Measurements from ENCODE around the gene METTL25. TPM values are rescaled to one million over a fixed set of nuclear protein-coding genes. Genes with fewer than 3 reads are reported as not detected.

METTL25 gene
- total RNA-seq, 4 donors from 2014 or later, result 1.5 to 23.2 (median 12.2) TPM

DNA sequence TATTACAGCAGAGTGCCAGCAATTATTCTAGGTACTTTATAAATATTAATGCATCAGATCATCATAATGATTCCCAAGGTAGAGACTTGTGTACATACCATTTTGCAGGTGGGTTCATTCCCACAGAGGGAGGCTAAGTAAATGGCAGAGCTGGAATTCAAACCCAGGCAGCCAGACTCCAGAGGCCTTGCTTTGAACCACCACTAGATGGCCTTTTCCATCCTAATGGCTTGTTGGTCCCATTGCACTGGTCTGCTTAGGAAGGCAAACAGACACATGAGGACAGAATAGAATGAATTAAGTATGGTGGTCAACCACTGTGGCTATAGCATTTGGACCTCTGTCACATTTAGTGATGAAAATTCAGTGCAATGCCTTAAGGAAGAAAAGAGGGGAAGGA, 158.7 kb downstream of the METTL25 start:
- TF ChIP-seq EP300 (IDR thresholded peaks at IDR 0.05; ENCODE audit: low read depth), result no peak
- TF ChIP-seq POLR2AphosphoS5 (IDR thresholded peaks at IDR 0.05), result no peak
- peak in 4 of 5 experiments; percentile 15 to 40 (median 32) for TF ChIP-seq CTCF (IDR thresholded peaks at IDR 0.05)
- TF ChIP-seq POLR2A (IDR thresholded peaks at IDR 0.05), result no peak
- in situ Hi-C loops (cut with MboI; ENCODE audit: low pct_ligation_motif_present in 1 of 4, low pct_unique_long_range_greater_than_20kb in 1 of 4, low sequenced_read_pairs in 3 of 4), result no loop called here

DNA sequence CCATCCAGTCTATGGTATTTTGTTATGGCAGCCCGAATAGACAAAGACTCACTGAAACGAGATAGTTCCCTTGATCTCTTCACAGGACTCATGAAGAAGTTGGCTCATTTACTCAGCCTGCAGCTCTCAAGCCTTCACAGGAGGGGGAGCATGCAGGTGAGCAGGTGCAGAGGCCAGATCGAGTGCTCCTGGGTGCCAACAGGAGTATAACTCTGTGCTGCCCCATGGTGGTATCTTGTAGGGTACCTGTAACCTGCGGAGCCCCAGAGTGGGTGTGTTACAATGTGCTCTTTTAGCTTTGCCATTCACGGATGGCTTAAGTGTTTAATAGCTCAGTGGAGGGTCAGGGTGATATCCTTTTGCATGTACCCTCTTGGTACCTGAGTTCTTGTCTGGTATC, 159.5 kb downstream of the METTL25 start:
- Histone ChIP-seq H3K36me3 (no peaks in the 10 kb centered on the region), H3K4me1 (no peaks in the 10 kb centered on the region), H3K27me3 (no peaks in the 10 kb centered on the region), H3K27ac (no peak overlapping the region), H3K4me3 (no peak overlapping the region), H3K9me3 (no peaks in the 10 kb centered on the region)
- in situ Hi-C loops (cut with MboI; ENCODE audit: low pct_ligation_motif_present in 1 of 4, low pct_unique_long_range_greater_than_20kb in 1 of 4, low sequenced_read_pairs in 3 of 4) (no loop called here), intact Hi-C loops (cut with DNase I; ENCODE audit: low total_unique reads) (no loop called here)
- WGBS, 2 donors (ENCODE audit: low coverage in 1 of 2), result 80 to 82% methylated on average over 2 to 5 of the region's 5 CpGs
- TF ChIP-seq POLR2AphosphoS5 (IDR thresholded peaks at IDR 0.05), result no peak
- no peak for TF ChIP-seq POLR2A (IDR thresholded peaks at IDR 0.05)
- no peak for TF ChIP-seq CTCF (IDR thresholded peaks at IDR 0.05)
- TF ChIP-seq EP300 (IDR thresholded peaks at IDR 0.05; ENCODE audit: low read depth), result no peak
- no peak for DNase-seq

More for the DNA sequence above, 158.7 kb downstream of the METTL25 start:
- Histone ChIP-seq H3K36me3 (no peaks in the 10 kb centered on the region), H3K4me1 (no peaks in the 10 kb centered on the region), H3K27me3 (no peaks in the 10 kb centered on the region), H3K9me3 (no peaks in the 10 kb centered on the region), H3K27ac (no peak overlapping the region), H3K4me3 (no peak overlapping the region)
- intact Hi-C loops (cut with DNase I; ENCODE audit: low total_unique reads), result no loop called here
- no peak for DNase-seq

DNA sequence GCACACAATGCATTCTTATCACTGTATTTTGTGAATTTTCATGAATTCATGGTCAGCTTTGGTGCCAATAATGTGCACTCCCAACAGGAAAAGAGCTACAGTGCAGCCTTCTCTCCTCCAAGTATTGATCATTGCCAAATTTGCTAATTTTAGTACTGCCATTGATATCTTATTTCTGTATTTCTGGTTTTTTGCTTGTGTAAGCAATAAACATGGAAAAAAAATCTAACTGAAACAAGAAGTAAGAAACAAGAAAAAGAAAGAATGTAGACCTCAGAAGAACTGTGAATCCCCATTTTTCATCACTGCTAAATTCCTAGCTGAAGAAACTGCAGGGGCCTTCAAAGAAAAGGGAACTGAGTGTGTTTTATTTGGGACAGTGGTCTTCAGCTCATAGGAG, 161.2 kb downstream of the METTL25 start:
- H3K27me3 ChIP-seq, result no peaks in the 10 kb centered on the region
- TF ChIP-seq EP300 (IDR thresholded peaks at IDR 0.05; ENCODE audit: low read depth), result no peak
- TF ChIP-seq CTCF (IDR thresholded peaks at IDR 0.05), result no peak
- no peak for TF ChIP-seq POLR2A (IDR thresholded peaks at IDR 0.05)
- no peak for TF ChIP-seq POLR2AphosphoS5 (IDR thresholded peaks at IDR 0.05)
- in situ Hi-C loops (cut with MboI; ENCODE audit: low pct_ligation_motif_present in 1 of 4, low pct_unique_long_range_greater_than_20kb in 1 of 4, low sequenced_read_pairs in 3 of 4), result no loop called here

DNA sequence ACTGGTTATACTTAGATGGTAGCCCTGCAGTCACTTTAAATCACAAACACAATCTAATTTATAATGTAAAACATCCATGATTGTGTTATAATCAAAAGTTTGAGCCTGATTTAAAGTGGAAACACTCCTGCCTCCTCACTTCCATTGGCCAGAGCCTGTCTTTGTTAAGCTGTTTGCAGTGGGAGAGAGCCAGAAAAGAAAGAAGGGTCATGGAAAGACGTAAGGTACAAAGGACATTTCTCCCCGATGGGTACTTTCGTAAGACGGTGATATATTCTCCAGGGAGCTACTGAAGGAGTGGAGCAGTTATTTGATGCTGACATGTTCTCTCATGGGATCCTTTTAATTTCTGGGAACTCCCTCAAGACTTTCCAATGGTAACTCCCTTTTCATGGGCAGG, 164.0 kb downstream of the METTL25 start:
- in situ Hi-C loops (cut with MboI; ENCODE audit: low pct_ligation_motif_present in 1 of 4, low pct_unique_long_range_greater_than_20kb in 1 of 4, low sequenced_read_pairs in 3 of 4), result loop anchor here in 1 of 4 donors (10.0 kb wide), 1 partner anchor 103 kb away; no protein-coding TSS in a partner anchor
- WGBS, 2 donors (ENCODE audit: low coverage in 1 of 2), result 85 to 90% methylated on average over 2 to 4 of the region's 4 CpGs
- TF ChIP-seq EP300 (IDR thresholded peaks at IDR 0.05; ENCODE audit: low read depth), result no peak
- no peak for TF ChIP-seq POLR2A (IDR thresholded peaks at IDR 0.05)
- no peak for TF ChIP-seq POLR2AphosphoS5 (IDR thresholded peaks at IDR 0.05)
- no peak for TF ChIP-seq CTCF (IDR thresholded peaks at IDR 0.05)

More for the DNA sequence above, 161.2 kb downstream of the METTL25 start:
- Histone ChIP-seq H3K9me3 (no peaks in the 10 kb centered on the region), H3K4me1 (peaks cover 0 to 11% (median 0%) of the 10 kb centered on the region in 4 donors), H3K4me3 (no peak overlapping the region), H3K27ac (no peak overlapping the region), H3K36me3 (no peaks in the 10 kb centered on the region)
- DNase-seq, result no peak
- intact Hi-C loops (cut with DNase I; ENCODE audit: low total_unique reads), result no loop called here

More for the DNA sequence above, 164.0 kb downstream of the METTL25 start:
- Histone ChIP-seq H3K27me3 (no peaks in the 10 kb centered on the region), H3K27ac (no peak overlapping the region), H3K4me3 (no peak overlapping the region), H3K36me3 (no peaks in the 10 kb centered on the region), H3K4me1 (peaks cover 0 to 13% (median 0%) of the 10 kb centered on the region in 4 donors), H3K9me3 (no peaks in the 10 kb centered on the region)
- DNase-seq, result no peak
- intact Hi-C loops (cut with DNase I; ENCODE audit: low total_unique reads), result no loop called here
